GM21390 (cell line): ENCODE data around the gene SLC12A3.
A peak's percentile ranks its signal among the peaks of the same experiment; 100 is the strongest.

Experiments
- ATAC-seq: cut with Tn5 transposase; IDR thresholded peaks from one replicate; pipeline ENCODE4 v1.9.1; 2021; ENCODE audit not compliant: unreplicated experiment

The SLC12A3 gene

DNA sequence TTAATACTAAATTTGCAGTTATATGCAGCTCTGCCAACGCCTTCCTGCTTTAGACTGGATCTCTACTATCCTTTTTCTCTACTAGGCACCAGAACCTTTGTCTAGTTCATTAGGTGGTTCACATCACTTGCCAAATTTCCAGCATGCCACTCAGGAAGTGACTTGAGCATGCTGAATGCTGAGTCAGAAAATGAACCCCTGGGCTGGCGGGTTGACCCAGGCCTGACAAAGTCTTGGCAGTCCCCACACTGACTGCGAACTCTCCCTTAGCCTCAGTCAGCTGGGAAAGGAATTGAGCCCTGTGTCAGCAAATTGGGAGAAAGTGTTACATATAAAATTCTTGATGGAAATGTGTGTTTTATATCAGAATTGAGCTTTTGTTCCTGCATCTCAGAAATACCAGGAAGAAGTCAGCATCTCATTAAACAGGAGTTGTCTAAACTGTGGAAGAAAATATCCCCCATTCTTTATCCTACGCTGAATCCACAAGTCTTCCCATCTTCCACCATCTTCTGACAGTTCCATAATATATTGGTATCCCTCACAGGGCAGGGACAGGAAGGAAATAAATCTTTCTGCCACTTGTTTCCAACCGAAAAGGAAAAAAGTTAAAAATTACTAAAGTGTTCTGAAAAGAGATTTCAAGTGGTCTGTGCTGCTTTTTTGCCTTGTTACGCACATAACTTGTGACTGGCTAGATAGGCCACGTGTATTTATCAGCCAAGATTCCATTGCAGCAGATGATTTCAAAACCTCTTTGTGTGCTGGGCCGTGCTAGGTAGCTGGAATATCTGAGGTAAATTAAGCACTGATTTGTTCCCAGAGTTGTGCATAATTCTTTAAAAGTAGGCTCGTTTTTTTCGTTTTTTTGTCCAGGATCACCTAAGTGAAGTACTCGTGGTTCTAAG lies 16.7 kb upstream of the SLC12A3 start:
- no peak for ATAC-seq

DNA sequence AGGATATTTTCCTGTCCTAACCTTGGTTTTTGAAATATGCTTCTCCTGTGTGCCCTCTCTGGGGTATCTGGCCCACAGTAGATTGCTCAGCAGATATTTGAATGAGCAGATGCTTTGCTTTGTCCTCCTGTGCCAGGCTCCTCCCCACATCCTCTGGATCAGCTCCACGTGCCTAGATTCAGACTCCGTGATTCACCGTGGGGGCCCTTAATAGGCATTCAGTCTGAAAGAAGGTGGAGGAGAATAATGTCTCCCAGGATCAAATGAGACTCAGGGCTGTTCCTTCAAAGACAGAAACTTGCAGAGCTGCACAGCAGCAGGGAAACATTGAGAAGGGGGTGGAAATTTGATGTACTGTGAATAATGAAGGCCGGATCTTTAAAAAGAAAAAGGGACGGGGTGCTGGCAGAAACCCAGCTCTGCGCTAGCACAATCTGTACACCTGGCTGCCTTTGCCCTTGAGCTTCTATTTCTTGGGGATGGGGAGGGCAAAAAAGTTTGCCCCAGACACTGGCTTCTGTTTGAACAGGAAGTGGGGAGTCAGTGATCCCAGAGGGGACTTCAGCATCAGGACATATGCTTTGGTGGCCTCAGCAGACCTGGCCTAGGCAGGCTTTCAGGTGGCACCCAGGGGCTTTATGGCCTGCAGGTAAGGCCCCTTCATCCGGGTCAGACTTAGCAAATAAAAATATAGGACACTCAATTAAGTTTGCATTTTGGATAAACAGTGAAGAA lies 15.9 kb upstream of the SLC12A3 start:
- ATAC-seq: no peak

DNA sequence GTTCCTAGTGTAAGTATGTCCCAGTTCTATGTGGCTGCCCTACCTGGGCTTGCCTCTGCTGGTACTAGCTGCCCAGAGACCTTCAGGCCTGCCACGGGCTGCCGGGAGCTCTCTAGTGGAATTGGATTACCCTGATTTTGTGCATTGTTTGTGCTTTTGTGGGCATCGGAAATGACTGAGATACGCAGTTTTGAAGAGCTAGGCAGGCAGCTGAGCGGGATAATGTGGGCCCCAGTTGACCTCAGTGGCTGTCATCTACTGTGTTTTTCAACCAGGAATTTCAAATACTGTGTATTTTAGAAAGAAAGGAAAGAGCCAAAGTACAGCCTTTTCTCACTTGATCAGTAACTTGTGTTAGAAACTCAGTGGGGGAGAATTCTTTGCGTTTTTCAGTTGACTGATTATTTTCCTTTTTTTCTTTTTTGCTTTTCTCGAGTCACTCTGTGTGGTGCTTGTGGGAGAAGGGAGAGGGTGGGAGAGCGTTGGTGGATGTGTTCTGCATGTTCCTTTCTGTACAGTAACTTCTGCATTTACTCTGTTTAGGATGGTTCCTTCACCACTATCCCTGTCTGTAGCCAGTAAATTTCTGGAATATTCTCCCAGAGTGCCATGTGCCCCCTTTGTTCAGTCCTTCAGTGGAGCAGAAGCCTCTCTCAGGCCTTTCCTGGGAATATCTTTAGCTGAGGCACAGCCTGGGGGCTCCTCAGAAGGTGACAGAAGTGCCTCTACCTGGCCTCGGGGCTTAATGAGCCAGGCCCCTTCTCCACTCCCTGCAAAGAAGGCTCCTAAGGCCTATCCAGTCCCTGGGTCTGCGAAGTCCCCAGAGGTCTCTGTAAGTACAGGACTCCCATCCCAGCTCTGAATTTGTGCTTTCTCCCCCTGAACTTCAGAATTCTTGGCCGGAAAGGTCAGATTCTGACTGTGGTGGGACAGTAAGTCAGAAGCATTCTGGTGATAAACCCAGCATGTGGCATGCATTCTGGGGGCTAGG lies 15.0 kb upstream of the SLC12A3 start:
- no peak for ATAC-seq

DNA sequence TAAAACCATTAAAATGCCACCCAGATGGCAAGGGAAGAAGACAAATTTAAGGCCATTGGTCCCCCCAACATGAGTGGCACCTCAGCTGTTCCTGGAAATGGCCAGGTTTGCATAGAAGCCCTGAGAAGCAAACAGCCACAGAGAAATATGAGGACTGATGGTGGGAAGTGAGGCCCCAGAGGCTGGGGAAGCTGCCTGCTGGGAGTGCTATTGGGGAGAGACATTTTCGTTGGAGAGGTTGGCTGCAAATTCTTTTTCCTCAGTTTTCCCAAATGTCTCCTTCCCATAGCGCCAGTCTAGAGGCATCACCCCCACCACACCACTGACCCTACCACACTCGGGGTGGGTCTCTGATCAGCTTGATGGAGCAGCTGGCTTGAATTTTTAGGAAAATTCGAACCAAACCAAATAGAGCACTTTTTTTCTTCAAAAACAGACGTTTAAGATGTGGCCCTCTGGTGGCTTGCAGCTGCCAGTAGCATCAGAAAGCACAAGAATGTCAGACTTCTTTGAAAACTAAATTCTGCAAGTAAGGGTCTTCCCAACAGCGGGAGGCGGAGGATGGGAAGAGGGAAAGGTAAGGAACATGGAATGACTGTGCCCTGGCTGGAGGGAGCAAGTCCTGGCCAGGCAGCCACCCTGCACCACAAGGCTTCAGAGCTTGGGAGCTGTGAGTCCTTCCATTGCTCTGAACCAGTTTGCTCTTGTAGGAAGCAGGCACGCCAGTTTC lies 13.2 kb upstream of the SLC12A3 start:
- ATAC-seq: no peak

DNA sequence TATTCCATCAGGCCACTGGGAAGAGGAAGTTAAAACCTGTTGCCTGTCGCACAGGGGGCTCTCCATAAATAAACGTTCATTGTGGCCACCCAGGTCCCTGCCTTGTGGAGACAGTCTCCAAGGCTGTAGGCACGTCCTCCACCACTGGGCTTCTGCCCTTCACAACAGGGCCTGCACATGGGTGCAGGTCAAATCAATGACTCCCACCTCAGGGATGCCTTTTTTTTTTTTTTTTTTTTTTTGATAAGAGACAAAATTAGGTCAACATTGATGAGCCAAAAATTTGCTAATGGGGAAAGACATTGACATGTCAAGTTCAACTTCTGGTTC lies 12.6 kb upstream of the SLC12A3 start:
- no peak for ATAC-seq

DNA sequence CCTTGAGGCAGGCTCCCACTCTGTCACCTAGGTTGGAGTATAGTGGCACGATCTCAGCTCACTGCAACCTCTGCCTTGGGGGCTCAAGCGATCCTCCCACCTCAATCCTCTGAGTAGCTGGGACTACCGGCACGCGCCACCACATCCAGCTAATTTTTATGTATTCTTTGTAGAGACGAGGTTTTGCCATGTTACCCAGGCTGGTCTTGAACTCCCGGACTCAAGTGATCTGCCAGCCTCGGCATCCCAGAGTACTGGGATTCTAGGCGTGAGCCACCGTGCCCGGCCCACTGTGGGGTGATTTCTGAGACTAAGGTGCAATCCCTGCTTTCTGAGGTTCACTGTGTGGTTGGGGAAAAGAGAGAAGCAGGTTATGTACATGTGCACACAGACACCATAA lies 12.0 kb upstream of the SLC12A3 start:
- no peak for ATAC-seq

DNA sequence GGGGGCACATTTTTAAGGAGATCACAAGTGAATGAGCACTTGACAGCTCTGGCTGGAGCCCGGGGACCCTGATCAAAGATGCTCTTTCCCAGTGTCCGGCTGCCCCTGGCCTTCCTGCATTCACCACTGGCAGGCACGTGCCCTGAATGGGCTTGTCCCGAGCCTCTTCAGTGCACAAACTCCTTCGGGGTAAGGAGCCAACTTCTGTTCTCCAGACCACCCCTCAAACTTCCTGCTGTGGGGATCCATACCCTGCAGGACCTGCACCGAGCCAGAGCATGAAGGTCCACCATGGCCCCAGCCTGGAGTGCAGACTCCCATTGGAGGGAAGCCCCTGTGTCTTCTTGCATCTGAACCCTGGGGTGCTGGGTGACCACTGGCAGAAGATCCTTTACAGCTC lies 9.8 kb upstream of the SLC12A3 start:
- no peak for ATAC-seq

DNA sequence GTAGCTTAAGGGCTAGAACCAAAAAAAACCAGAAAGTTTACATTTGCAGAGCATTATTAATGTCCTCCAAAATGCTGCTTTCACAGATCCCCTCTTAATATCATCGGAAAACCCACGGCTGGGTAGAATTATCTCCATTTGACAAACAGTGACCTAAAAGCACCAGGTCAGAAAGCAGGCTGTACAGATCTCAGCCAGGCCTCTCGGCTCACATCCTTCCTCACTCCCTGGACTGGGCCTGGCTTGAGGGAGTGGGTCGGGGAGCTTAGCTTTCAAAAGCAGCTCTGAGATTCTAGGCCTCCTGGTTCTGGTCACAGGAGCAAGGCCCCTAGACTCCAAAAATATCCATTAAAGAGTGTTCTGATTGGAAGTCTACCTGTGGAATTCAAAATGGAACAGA lies 9.1 kb upstream of the SLC12A3 start:
- no peak for ATAC-seq

DNA sequence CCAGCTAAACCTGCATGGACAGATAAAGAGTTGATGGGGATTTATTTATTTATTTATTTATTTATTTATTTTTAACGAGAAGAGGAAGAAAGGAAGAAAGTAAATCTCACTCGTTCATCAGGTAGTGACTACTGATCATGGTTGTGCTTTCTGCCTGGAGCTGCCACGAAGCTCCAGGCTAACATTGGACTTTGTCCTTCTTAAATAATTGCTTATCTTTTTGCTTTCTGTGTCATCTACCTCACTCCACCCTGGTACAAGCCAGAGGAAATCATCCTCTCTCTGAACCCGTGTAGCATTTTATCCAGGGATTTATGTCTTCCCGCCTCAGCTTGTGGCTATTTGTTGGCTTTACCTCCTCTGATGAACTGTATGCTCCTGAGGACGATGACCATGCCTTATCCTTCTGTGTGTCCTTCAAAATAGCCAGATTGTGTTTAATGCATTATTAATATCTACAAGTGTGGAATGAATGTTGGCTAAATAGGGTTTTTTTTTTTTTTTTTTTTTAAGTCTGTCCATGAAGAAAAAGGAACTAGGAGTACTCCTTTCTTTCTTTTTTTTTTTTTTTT lies 8.0 kb upstream of the SLC12A3 start:
- ATAC-seq: no peak

DNA sequence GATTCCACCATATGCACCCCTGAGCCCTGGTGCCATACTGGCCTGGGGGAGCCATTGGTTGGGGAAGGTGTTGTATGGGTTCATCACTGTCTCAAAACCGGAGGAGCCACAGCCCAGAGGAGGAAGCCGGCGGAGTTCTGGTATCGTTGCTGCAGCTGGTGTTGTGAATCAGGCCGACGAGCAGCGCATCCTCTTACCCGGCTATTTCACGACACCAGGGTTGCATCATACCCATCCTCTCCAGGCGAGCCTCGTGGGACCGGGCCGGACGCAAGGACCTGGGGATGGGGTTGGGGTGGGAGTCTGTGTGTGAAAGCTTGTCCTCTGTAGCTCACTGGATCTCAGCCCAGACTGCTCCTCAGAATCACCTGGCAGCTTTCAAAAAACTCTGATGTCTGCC lies 6.6 kb upstream of the SLC12A3 start:
- ATAC-seq: no peak

DNA sequence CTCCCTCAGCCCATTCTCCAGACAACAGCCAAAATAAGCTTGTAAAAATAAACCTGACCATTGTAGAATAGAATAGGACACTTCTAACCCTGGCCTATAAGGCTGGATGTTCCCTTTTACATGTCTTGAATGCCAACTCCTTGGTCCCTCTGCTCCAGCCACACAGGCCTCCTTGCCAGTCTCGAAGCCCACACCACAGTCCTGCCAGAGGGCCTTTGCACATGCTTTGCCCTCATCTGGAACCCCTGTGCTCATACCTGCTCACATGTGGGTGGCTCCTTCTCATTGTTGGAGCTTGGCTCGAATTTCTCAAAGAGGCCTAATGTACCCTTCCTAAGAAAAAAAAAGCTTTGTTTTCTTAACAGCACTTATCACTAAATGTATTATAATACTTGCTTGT lies 5.4 kb upstream of the SLC12A3 start:
- no peak for ATAC-seq

DNA sequence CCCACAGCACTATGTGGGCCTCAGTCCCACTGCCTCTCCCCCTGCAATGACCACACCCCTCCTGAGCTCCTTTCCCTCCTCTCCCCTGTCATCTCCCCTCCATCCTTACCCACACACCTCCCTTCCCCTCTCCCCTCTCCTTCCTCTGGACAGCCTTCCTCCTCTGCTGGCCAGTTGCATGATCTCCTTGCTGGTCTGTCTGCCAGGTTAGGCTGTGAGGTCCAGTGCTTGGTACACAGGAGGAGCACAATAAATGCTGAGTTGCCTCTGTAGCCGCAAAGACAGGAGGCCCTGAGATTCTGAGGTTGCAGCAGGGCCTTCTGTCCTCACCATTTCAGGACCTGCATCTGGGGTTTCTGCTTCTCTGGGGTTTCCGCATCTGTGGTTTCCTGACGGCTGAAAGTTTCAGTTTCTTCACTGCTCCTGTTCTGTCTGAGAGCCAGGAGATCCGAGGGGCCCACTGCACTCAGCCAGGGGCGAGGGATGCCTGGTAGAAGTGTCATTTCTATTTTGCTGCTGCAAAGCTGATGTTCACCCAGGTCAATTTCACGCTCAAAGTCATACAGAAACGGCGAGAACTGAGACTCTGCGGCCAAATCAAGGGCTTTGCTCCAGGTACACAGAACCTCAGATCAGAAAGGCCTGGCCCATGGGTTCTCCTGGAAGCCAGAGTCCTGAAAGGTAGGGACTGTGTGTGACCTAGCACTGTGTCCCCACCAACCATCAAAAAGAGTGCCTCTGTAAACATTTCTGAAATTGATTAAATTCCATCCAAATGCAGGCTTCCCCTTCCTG lies 4.6 kb upstream of the SLC12A3 start:
- peak; percentile 89 for ATAC-seq

DNA sequence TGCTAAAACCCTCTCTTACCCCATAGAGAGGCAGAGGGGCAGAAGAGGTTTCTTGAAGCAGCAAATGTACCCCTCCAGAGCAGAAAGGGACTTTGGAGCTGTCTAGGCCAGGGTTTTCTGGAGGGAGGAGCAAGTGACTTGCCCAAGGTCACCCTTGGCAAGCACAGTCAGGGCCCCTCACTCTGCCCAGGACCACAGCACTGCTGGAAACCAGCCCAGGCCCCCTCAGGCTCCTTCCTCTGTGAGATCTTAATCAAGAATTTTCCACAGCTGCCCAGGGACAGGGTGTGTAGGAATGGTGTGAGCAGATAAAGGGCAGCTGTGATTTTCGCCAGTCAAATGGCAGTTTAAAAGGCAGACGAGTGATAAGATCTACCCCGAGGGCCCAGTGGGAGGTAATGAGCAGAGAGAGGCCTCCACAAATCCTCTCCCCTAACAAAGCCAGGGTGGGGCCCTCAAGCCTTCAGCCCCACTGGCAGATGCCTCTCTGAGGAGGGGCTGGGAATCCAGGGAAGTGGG lies 3.9 kb upstream of the SLC12A3 start:
- ATAC-seq: no peak

DNA sequence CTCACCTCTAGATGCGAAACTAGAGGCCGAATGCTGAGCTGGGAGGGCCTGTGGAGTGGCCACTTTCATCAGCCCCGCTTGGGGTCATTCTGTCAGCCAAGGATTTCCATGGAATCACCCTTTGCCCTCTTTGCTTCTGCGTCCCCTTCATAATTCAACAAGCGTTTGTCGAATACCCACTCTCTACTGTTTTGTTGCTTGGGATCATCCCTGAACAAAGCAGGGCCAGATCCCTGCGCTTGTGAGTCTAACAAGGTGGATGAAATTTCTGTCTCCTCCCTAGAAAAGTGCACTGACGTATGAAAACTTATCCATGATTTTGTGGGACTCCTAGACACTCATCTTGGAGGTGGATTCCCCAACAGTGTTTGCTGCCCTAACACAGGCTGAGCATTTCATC lies 3.3 kb upstream of the SLC12A3 start:
- ATAC-seq: no peak

DNA sequence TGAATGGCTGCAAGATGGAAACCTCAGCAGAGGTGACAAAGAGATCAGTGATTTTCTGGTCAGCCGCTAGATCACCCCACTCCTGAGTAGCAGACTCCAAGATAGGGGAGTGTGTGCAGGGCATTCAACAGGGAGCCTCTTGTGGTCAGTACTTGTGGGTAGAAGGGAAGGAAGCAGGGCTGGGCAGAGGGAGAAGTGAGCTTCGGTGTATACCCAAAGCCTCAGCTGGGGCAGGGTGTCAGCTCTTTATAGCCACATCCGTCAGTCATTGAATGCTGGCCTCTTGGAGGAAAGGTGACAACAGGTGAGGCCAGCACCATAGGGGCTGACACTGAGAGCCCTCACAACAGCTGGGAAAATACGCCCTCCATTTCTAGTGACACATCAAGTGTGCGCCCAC lies 2.2 kb upstream of the SLC12A3 start:
- no peak for ATAC-seq

DNA sequence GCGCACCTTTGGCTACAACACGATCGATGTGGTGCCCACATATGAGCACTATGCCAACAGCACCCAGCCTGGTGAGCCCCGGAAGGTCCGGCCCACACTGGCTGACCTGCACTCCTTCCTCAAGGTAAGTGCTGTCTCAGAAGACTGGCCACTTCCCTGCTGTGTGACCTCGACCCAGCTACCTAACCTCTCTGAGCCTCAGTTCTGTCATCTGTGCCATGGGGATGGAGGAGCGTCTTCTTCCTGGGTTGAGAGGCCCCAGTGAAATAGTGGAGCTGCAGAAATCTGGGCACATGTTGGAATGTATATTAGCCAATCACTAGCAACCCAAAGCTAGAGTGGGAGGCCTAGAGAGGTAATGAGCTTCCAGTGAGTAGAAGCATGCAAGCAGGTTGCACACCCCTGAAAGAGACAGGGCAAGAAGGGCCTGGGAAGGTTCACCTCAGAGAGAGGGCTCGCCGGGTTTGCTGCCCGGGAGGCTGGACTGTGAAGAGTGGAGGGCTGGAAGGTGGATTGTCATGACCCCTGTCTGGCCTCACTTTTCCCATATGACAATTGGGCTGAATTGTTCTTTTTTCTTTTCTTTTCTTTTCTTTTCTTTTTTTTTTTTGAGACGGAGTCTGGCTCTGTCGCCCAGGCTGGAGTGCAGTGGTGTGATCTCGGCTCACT lies 521 bp downstream of the SLC12A3 start:
- no peak for ATAC-seq

DNA sequence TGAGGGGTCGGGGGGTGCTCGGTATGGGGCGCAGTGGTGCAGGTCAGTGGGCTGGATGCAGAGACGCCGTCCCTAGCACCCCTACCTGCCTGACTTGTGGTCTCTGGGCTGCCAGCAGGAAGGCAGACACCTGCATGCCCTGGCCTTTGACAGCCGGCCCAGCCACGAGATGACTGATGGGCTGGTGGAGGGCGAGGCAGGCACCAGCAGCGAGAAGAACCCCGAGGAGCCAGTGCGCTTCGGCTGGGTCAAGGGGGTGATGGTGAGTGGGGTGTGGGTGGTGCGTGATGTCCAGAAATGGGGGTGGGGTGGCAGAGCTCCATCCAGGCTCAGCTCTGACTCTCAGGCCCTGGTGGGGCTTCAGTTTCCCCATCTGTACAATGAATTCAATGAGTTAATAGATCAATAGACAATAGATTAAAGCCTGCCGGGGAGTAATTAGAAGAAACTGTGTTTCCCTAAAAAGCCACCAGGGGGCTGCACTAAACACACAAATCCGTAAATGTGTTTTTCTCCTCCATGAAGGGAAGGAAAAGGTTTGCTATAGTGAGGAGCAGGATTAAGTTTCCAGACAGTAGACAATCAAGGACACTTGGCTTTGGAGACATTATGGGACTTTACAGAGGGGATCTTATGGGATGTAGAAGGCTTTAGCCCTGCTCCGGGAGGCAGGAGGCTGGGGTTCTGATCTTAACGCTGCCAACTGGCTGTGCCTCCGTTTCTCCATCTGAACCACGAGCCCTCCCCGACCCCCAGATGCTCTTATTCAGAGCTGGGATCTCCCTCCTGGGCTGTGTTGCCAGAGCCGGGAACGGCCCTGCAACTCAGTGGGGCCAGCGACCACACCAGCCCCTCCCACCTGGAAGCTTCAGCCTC lies 2.2 kb downstream of the SLC12A3 start:
- ATAC-seq: no peak

DNA sequence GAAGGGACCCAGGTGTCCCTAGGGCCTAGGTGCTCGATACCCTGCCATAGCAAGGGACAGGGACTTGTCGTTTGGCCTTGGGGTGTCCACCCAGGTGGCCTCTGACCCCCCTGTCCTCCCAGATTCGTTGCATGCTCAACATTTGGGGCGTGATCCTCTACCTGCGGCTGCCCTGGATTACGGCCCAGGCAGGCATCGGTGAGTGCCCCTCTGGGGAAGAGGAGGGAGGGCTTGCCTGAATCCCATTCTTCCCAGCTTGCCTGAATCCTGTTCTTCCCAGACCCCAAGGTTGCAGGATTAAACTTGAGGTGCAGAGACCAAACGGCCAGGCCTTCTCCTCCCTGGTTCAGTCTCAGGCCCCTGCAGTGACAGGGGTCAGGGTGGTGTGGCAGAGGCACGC lies 3.2 kb downstream of the SLC12A3 start:
- no peak for ATAC-seq
